Tibial nerve (tissue), 4 donors: ENCODE data around the gene ADAMTS3.

Experiments used
- CTCF ChIP-seq, 5 experiments: fragments of 200-600 bp in 3 of 5; fragments of 450-650 bp in 2 of 5; sonication (generic) in 3 of 5; IDR thresholded peaks; one replicate each; pipeline ENCODE4 v1.5.1; 2016 to 2019; ENCODE audit warnings: antibody characterized with exemption in 5 of 5, mild to moderate bottlenecking in 3 of 5, moderate library complexity in 2 of 5
- EP300 ChIP-seq, 2 donors: sonication (generic); formaldehyde crosslinking; IDR thresholded peaks; one replicate each; pipeline ENCODE4 v1.6.1; 2017; ENCODE audit warnings: antibody characterized with exemption in 2 of 2, mild to moderate bottlenecking in 1 of 2
- POLR2A ChIP-seq, 2 donors: fragments of 450-650 bp; IDR thresholded peaks; one replicate each; pipeline ENCODE4 v1.6.1; 2017; ENCODE audit warnings: antibody characterized with exemption in 2 of 2, mild to moderate bottlenecking in 2 of 2, moderate library complexity in 2 of 2

- TF ChIP-seq CTCF (IDR thresholded peaks at IDR 0.05) (no peak), EP300 (IDR thresholded peaks at IDR 0.05) (no peak), POLR2A (IDR thresholded peaks at IDR 0.05) (no peak)
Observed at GRCh38 chr4:72418458-72418857, 150.6 kb downstream of the ADAMTS3 start.
